HEK293T (cell line): ENCODE results near the gene SENP8.

Experiments used
- CTCF ChIA-PET: fragments of 350-600 bp; formaldehyde crosslinking; extraction: SDS; loops from one replicate; lab custom pipeline; 2021; ENCODE audit warnings: antibody characterized with exemption, inconsistent platforms; lab: Yijun Ruan, JAX
- POLR2A ChIA-PET: fragments of 350-600 bp; formaldehyde crosslinking; extraction: SDS; loops from one replicate; lab custom pipeline; 2020; ENCODE audit warnings: antibody characterized with exemption, inconsistent platforms; lab: Yijun Ruan, JAX
- DNase-seq: peaks from one replicate; pipeline ENCODE4 v3.0.0; 2012; ENCODE audit warnings: mixed read lengths; ENCODE audit errors: extremely low spot score
- ARNT ChIP-seq: fragments of 450-650 bp; IDR thresholded peaks from 2 replicates; pipeline ENCODE4 v1.6.1; 2017; ENCODE audit warnings: mild to moderate bottlenecking
- BHLHE40 ChIP-seq: fragments of 450-650 bp; IDR thresholded peaks from 2 replicates; pipeline ENCODE4 v1.6.1; 2016; ENCODE audit warnings: mild to moderate bottlenecking, moderate library complexity, borderline replicate concordance
- CTBP1 ChIP-seq: fragments of 450-650 bp; IDR thresholded peaks from 2 replicates; pipeline ENCODE4 v1.6.1; 2016; ENCODE audit warnings: borderline replicate concordance
- ELF4 ChIP-seq: fragments of 450-650 bp; IDR thresholded peaks from 2 replicates; pipeline ENCODE4 v1.6.1; 2017; ENCODE audit warnings: antibody characterized with exemption
- FOXA1 ChIP-seq: fragments of 450-650 bp; IDR thresholded peaks from 2 replicates; pipeline ENCODE4 v1.6.1; 2016; ENCODE audit warnings: mild to moderate bottlenecking
- FOXK2 ChIP-seq: fragments of 450-650 bp; IDR thresholded peaks from 2 replicates; pipeline ENCODE4 v1.6.1; 2016; ENCODE audit warnings: mild to moderate bottlenecking
- FOXM1 ChIP-seq: fragments of 450-650 bp; IDR thresholded peaks from 2 replicates; pipeline ENCODE4 v1.6.1; 2017; ENCODE audit warnings: mild to moderate bottlenecking, borderline replicate concordance
- HDGF ChIP-seq: fragments of 450-650 bp; IDR thresholded peaks from 2 replicates; pipeline ENCODE4 v1.6.1; 2017; ENCODE audit warnings: antibody characterized with exemption, borderline replicate concordance
- L3MBTL2 ChIP-seq: fragments of 450-650 bp; conservative IDR thresholded peaks from 2 replicates; pipeline ENCODE4 v1.6.1; 2016; ENCODE audit warnings: mild to moderate bottlenecking
- LEF1 ChIP-seq: fragments of 450-650 bp; IDR thresholded peaks from 2 replicates; pipeline ENCODE4 v1.6.1; 2017; ENCODE audit warnings: mild to moderate bottlenecking, borderline replicate concordance
- NFRKB ChIP-seq: fragments of 450-650 bp; IDR thresholded peaks from 2 replicates; pipeline ENCODE4 v1.6.1; 2016; ENCODE audit warnings: mild to moderate bottlenecking, moderate library complexity
- PKNOX1 ChIP-seq: fragments of 450-650 bp; IDR thresholded peaks from 2 replicates; pipeline ENCODE4 v1.6.1; 2016
- SP1 ChIP-seq: fragments of 450-650 bp; IDR thresholded peaks from 2 replicates; pipeline ENCODE4 v1.6.1; 2017
- SUZ12 ChIP-seq: fragments of 450-650 bp; IDR thresholded peaks from 2 replicates; pipeline ENCODE4 v1.6.1; 2016; ENCODE audit warnings: mild to moderate bottlenecking
- TARDBP ChIP-seq: fragments of 450-650 bp; IDR thresholded peaks from 2 replicates; pipeline ENCODE4 v1.6.1; 2016
- ZNF384 ChIP-seq: fragments of 450-650 bp; IDR thresholded peaks from 2 replicates; pipeline ENCODE4 v1.6.1; 2016

The SENP8 gene

DNA sequence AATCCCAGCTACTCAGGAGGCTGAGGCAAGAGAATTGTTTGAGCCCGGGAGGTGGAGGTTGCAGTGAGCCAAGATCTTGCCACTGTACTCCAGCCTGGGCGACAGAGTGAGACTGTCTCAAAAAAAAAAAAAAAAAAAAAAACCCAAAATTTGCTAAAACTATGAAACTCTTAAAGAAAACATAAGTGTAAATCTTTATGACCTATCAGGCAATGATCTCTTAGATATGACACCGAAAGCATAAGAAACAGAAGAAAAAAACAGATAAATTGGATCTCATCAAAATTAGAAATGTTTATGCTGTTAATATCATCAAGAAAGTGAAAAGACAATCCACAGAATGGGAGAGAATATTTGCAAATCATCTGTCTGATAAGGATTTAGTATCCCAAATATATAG lies 64.0 kb downstream of the SENP8 start:
- TF ChIP-seq BHLHE40 (no peak), ZNF384 (no peak; the same call in 1 of the 2 replicates), FOXM1 (no peak), NFRKB (no peak), ARNT (no peak), FOXK2 (no peak), L3MBTL2 (no peak), TARDBP (no peak), SUZ12 (no peak), SP1 (no peak), LEF1 (no peak), ELF4 (no peak), HDGF (no peak), PKNOX1 (no peak)
- POLR2A ChIA-PET, result interaction anchor here (1.7 kb wide), 1 partner anchor 49 kb away, joined by 4 read pairs; the partner anchor contains the start of gene PKM
- no peak for DNase-seq
- CTCF ChIA-PET, result no interaction called here

DNA sequence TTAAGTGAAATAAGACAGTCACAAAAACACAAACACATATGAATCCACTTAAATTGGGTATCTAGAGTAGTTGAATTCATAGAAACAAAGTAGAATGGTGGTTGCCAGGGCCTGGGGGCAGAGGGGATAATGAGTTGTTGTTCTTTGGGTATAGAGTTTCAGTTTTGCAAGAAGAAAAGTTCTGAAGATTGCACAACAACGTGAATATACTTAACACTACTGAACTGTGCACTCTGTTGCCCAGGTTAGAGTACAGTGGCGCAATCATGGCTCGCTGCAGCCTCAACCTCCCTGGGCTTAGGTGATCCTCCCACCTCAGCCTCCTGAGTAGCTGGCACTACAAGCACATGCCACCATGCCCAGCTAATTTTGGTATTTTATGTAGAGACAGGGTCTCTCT lies 64.5 kb downstream of the SENP8 start:
- no peak for DNase-seq
- POLR2A ChIA-PET, result no interaction called here
- CTCF ChIA-PET, result no interaction called here
- TF ChIP-seq PKNOX1 (no peak), FOXA1 (no peak), SP1 (no peak), BHLHE40 (no peak), ARNT (no peak), TARDBP (no peak), CTBP1 (no peak)

DNA sequence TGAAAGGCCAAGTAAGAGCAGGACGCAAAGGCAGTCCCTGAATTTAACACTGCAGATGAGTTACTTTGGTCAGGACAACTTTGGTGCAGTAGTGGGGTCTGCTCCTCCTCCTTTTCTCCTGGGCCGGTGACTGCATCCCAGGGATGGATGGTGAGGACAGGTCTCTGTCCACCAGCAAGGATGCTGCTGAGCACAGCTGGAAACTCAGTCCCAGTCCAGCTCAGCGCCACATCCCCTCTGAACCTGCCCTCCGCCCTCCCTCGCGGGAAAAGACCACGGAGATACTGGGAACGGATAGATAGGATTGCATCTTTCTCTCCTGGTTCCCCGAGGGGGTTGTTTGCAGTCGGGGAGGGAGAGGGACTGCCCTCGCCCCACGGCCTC lies 65.6 kb downstream of the SENP8 start:
- no peak for DNase-seq
- ChIA-PET CTCF (no interaction called here), POLR2A (interaction anchor here (0.8 kb wide), 1 partner anchor 47 kb away, joined by 3 read pairs; no protein-coding TSS in a partner anchor)
- TF ChIP-seq ELF4, result no peak
- TF ChIP-seq TARDBP, result no peak
- TF ChIP-seq ZNF384, result no peak
- no peak for TF ChIP-seq CTBP1
- no peak for TF ChIP-seq LEF1
- TF ChIP-seq ARNT, result no peak
- no peak for TF ChIP-seq SUZ12
- no peak for TF ChIP-seq FOXK2

DNA sequence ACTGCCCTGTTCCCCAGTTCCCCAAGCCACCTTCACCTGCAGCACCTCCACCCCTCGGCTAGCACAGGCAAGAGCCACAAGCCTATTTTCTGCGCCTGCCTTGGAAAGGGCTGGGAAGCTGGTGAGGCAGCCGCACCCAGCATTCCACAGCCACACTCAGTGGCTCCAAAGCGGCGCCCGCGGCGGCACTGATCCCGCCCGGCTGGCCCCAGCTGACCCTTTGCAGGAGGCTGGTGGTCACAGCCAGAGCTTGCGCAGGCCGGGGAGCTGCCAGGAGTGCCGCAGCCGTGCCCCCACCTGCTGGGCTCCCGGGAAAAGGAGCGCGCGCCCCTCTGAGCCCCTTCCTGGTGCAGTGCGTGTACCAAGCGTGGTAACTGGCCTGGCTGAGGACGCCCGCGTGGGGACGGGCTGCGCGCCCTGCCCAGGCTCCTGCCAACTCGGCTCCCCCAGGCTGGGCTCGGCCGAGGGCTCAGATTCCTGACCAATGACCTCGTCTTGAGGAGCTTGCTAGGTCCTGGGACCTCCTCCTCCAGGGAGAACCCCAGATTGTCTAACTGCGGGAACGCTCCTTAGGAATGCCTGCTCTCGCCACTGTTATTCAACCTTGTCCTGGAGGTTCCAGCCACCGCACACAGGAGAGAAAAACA lies 66.1 kb downstream of the SENP8 start:
- CTCF ChIA-PET, result interaction anchor here (0.9 kb wide), 1 partner anchor 441 kb away, joined by 3 read pairs; no protein-coding TSS in a partner anchor
- no peak for DNase-seq
- POLR2A ChIA-PET, result interaction anchor here (0.8 kb wide), 1 partner anchor 46 kb away, joined by 3 read pairs; no protein-coding TSS in a partner anchor
- no peak for TF ChIP-seq BHLHE40

- POLR2A ChIA-PET, result no interaction called here
Observed at GRCh38 chr15:72189250-72189902, 71.2 kb downstream of the SENP8 start.

GRCh38 chr15:72192416-72192815 lies 74.2 kb downstream of the SENP8 start:
- no peak for TF ChIP-seq LEF1
- TF ChIP-seq ELF4, result no peak
- TF ChIP-seq FOXM1, result no peak
- TF ChIP-seq SUZ12, result no peak
- no peak for TF ChIP-seq TARDBP
- no peak for TF ChIP-seq CTBP1
- TF ChIP-seq PKNOX1, result no peak
- TF ChIP-seq SP1, result no peak
- no peak for TF ChIP-seq ZNF384
- TF ChIP-seq L3MBTL2, result no peak
- no peak for TF ChIP-seq BHLHE40
- TF ChIP-seq FOXA1, result no peak
- no peak for TF ChIP-seq NFRKB
- TF ChIP-seq HDGF, result no peak
- no peak for TF ChIP-seq ARNT
- no peak for TF ChIP-seq FOXK2
- POLR2A ChIA-PET, result no interaction called here
- CTCF ChIA-PET, result no interaction called here
- DNase-seq, result no peak

More at GRCh38 chr15:72189250-72189902, 71.2 kb downstream of the SENP8 start:
- CTCF ChIA-PET, result interaction anchor here (0.9 kb wide), 1 partner anchor 12 kb away, joined by 3 read pairs; no protein-coding TSS in a partner anchor
- no peak for DNase-seq
- TF ChIP-seq FOXM1 (no peak), ZNF384 (no peak), ARNT (no peak), NFRKB (no peak), LEF1 (no peak), CTBP1 (no peak)
